Fibroblast of peridontal ligament (primary cell): ENCODE data around the gene AIP.
A peak's percentile ranks its signal among the peaks of the same experiment; 100 is the strongest.
"Not testable (repeated sequence)": the region's sequence is repeated elsewhere in the genome, so short reads cannot be mapped to it uniquely, and the experiment has no call there.

Experiments
- DNase-seq: peaks from one replicate; pipeline ENCODE4 v3.0.0-alpha.2; 2010; ENCODE audit errors: extremely low read depth

AIP gene

GRCh38 chr11:67507242-67507863, 24.5 kb downstream of the AIP start:
- DNase-seq = peak; percentile 40

- peak; percentile 98 for DNase-seq
Measured at GRCh38 chr11:67507864-67508485, 25.1 kb downstream of the AIP start, which contains the start of gene CDK2AP2. CDK2AP2 (minus strand) TSS chr11:67508162; CDS start chr11:67508082, 80 bp downstream.

GRCh38 chr11:67508486-67509121, 25.8 kb downstream of the AIP start:
- peak; percentile 93 for DNase-seq

- DNase-seq = no peak
Measured at GRCh38 chr11:67510023-67510345, 27.2 kb downstream of the AIP start.

GRCh38 chr11:67511558-67511957, 28.7 kb downstream of the AIP start:
- DNase-seq = not testable (repeated sequence)

- DNase-seq = no peak
Measured at GRCh38 chr11:67514116-67514515, 31.3 kb downstream of the AIP start.

GRCh38 chr11:67516806-67517205, 34.0 kb downstream of the AIP start:
- DNase-seq = no peak

- DNase-seq = no peak
Measured at GRCh38 chr11:67517784-67518552, 35.1 kb downstream of the AIP start.

GRCh38 chr11:67519726-67520125, 36.9 kb downstream of the AIP start:
- DNase-seq = no peak

GRCh38 chr11:67520856-67521824, 38.3 kb downstream of the AIP start:
- DNase-seq = no peak

- no peak for DNase-seq
Measured at GRCh38 chr11:67521924-67522323, 39.1 kb downstream of the AIP start.

GRCh38 chr11:67522338-67522737, 39.5 kb downstream of the AIP start:
- no peak for DNase-seq

GRCh38 chr11:67522844-67523555, 40.2 kb downstream of the AIP start, which contains the start of gene CABP2:
CABP2 (minus strand) TSS chr11:67523446; CDS start chr11:67523326, 120 bp downstream.
- DNase-seq = no peak

GRCh38 chr11:67523556-67524479, 41.0 kb downstream of the AIP start:
- no peak for DNase-seq

GRCh38 chr11:67524480-67524808, 41.6 kb downstream of the AIP start:
- no peak for DNase-seq

- DNase-seq = no peak
Measured at GRCh38 chr11:67525275-67525976, 42.6 kb downstream of the AIP start.

GRCh38 chr11:67528376-67528775, 45.5 kb downstream of the AIP start:
- no peak for DNase-seq

GRCh38 chr11:67530282-67530592, 47.4 kb downstream of the AIP start:
- no peak for DNase-seq

- DNase-seq = no peak
Measured at GRCh38 chr11:67532889-67533288, 50.1 kb downstream of the AIP start.
